ENCODE data around the gene TRMT2B.

TRMT2B gene

DNA sequence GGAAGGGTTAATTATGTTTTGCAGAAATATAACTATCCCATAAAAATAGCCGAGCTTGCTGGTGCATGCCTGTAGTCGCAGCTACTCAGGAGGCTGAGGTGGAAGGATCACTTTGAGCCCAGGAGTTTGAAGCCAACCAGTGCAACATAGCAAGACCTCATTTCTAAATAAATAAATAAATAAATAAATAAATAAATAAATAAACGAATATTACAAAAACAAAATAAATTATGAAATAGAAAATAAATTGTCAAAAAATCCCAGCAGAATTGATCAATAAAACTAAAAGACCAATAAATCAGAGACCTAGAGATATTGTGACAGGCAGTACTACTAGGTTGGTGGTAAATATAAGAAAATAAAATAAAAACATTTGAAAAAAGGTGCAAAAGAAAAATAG, 89.1 kb downstream of the TRMT2B start:
- TF ChIP-seq, protein P1, sequence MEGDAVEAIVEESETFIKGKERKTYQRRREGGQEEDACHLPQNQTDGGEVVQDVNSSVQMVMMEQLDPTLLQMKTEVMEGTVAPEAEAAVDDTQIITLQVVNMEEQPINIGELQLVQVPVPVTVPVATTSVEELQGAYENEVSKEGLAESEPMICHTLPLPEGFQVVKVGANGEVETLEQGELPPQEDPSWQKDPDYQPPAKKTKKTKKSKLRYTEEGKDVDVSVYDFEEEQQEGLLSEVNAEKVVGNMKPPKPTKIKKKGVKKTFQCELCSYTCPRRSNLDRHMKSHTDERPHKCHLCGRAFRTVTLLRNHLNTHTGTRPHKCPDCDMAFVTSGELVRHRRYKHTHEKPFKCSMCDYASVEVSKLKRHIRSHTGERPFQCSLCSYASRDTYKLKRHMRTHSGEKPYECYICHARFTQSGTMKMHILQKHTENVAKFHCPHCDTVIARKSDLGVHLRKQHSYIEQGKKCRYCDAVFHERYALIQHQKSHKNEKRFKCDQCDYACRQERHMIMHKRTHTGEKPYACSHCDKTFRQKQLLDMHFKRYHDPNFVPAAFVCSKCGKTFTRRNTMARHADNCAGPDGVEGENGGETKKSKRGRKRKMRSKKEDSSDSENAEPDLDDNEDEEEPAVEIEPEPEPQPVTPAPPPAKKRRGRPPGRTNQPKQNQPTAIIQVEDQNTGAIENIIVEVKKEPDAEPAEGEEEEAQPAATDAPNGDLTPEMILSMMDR (conservative IDR thresholded peaks at IDR 0.05; ENCODE audit: low read depth, low read length), result no peak
- no peak for DNase-seq (ENCODE audit: low read depth)
- no peak overlapping the region for H3K4me3 ChIP-seq (ENCODE audit: low read length)

All from retinal pigment epithelial cell (primary cell).